GM23338 (cell line): Measurements from ENCODE around the gene AP5Z1. TPM values are rescaled to one million over a fixed set of nuclear protein-coding genes. Genes with fewer than 3 reads are reported as not detected.

Experiments used
- ATAC-seq: fragments of 200-7000 bp; cut with Tn5 transposase; 3 replicates; pipeline ENCODE4 v1.9.1; 2020
- DNase-seq: peaks from one replicate; pipeline ENCODE4 v3.0.0-alpha.2; 2015; ENCODE audit warnings: low spot score
- H2AFZ ChIP-seq: fragments of 200-600 bp; sonication (generic); 2 replicates; pipeline ENCODE4 v1.8.0; 2016; ENCODE audit warnings: antibody characterized with exemption, mild to moderate bottlenecking, moderate library complexity
- H3F3A ChIP-seq: fragments of 200-600 bp; sonication (generic); replicated peaks from 2 replicates; pipeline ENCODE4 v1.8.0; 2017; ENCODE audit warnings: antibody characterized with exemption, mixed run types, low read depth
- H3K27ac ChIP-seq: fragments of 200-600 bp; sonication (generic); 2 replicates; pipeline ENCODE4 v1.6.1; 2016; ENCODE audit warnings: low read depth
- H3K27me3 ChIP-seq: fragments of 200-600 bp; sonication (generic); 2 replicates; pipeline ENCODE4 v1.8.0; 2016; ENCODE audit warnings: mild to moderate bottlenecking, mixed run types, moderate library complexity; ENCODE audit not compliant: insufficient read depth
- H3K36me3 ChIP-seq: fragments of 200-600 bp; sonication (generic); 2 replicates; pipeline ENCODE4 v1.8.0; 2016; ENCODE audit warnings: mild to moderate bottlenecking; ENCODE audit not compliant: insufficient read depth
- H3K4me1 ChIP-seq: fragments of 200-600 bp; sonication (generic); 2 replicates; pipeline ENCODE4 v1.8.0; 2016; ENCODE audit warnings: mild to moderate bottlenecking, moderate library complexity; ENCODE audit not compliant: insufficient read depth
- H3K4me2 ChIP-seq: fragments of 200-600 bp; sonication (generic); 2 replicates; pipeline ENCODE4 v1.7.1; 2017; ENCODE audit warnings: mixed run types
- H3K4me3 ChIP-seq: fragments of 200-600 bp; sonication (generic); 2 replicates; pipeline ENCODE4 v1.6.1; 2016; ENCODE audit warnings: mixed run types
- H3K79me2 ChIP-seq: fragments of 200-600 bp; sonication (generic); replicated peaks from 2 replicates; pipeline ENCODE4 v1.8.0; 2017; ENCODE audit warnings: mild to moderate bottlenecking; ENCODE audit not compliant: insufficient read depth
- H3K9me2 ChIP-seq: fragments of 200-600 bp; sonication (generic); 2 replicates; pipeline ENCODE4 v1.8.0; 2017; ENCODE audit not compliant: insufficient read depth
- H4K20me1 ChIP-seq: fragments of 200-600 bp; sonication (generic); replicated peaks from 2 replicates; pipeline ENCODE4 v1.8.0; 2017; ENCODE audit warnings: mild to moderate bottlenecking; ENCODE audit not compliant: insufficient read depth
- H3K27ac Mint-ChIP-seq: 2 replicates; pipeline ENCODE4 v1.8.0; 2020; ENCODE audit warnings: inconsistent platforms, mild to moderate bottlenecking, moderate library complexity, mixed read lengths
- H3K27me3 Mint-ChIP-seq: 3 replicates; pipeline ENCODE4 v1.8.0; 2022; ENCODE audit warnings: low read depth, mild to moderate bottlenecking, moderate library complexity, mixed read lengths, inconsistent platforms; ENCODE audit not compliant: insufficient read depth, poor library complexity
- H3K36me3 Mint-ChIP-seq: 3 replicates; pipeline ENCODE4 v1.8.0; 2021; ENCODE audit warnings: low read depth, mild to moderate bottlenecking, inconsistent platforms, moderate library complexity, mixed read lengths
- H3K4me1 Mint-ChIP-seq: 3 replicates; pipeline ENCODE4 v1.8.0; 2020; ENCODE audit warnings: mild to moderate bottlenecking, inconsistent platforms, mixed read lengths
- H3K4me3 Mint-ChIP-seq: 3 replicates; pipeline ENCODE4 v1.8.0; 2021; ENCODE audit warnings: moderate library complexity, mild to moderate bottlenecking, inconsistent platforms, mixed read lengths
- H3K9me3 Mint-ChIP-seq: 3 replicates; pipeline ENCODE4 v1.8.0; 2020; ENCODE audit warnings: moderate library complexity, mild to moderate bottlenecking, inconsistent platforms, mixed read lengths
- ETS1 ChIP-seq: IDR thresholded peaks from 2 replicates; pipeline ENCODE4 v1.6.1; 2016; ENCODE audit warnings: antibody characterized with exemption
- EZH2 ChIP-seq: fragments of 200-600 bp; sonication (generic); IDR thresholded peaks from one replicate; pipeline ENCODE4 v1.8.0; 2017; ENCODE audit warnings: antibody characterized with exemption, mild to moderate bottlenecking, low read depth; ENCODE audit not compliant: unreplicated experiment
- EZH2phosphoT487 ChIP-seq: fragments of 200-600 bp; sonication (generic); IDR thresholded peaks from one replicate; pipeline ENCODE4 v1.8.1; 2018; ENCODE audit warnings: antibody characterized with exemption; ENCODE audit not compliant: unreplicated experiment
- NANOG ChIP-seq: IDR thresholded peaks from 2 replicates; pipeline ENCODE4 v1.6.1; 2016; ENCODE audit warnings: antibody characterized with exemption, borderline replicate concordance
- ZNF331 ChIP-seq: fragments of 250-450 bp; sonication (Bioruptor Pico); IDR thresholded peaks from 2 replicates; pipeline ENCODE4 v1.5.0; 2020; ENCODE audit warnings: low read depth, mild to moderate bottlenecking, moderate library complexity
- polyA plus RNA-seq: library from polyadenylated mRNA; unstranded; fragments of >200 nt; fragmentation: Nextera tagmentation; extraction: Ambion mirVana; gene quantifications from 2 replicates; pipeline ENCODE4 v1.2.1, GENCODE V29; 2016
- total RNA-seq: library from RNA; depleted of rRNA; stranded (reverse); fragments of >200 nt; shearing (Covaris generic); gene quantifications from 2 replicates; pipeline ENCODE4 v1.2.3, GENCODE V29; 2014
- TF ChIP-seq, protein P1 (sequence below), 2 experiments: fragments of 200-600 bp in 1 of 2; sonication (generic) in 1 of 2; conservative IDR thresholded peaks; 2 replicates each; pipeline versions ENCODE4 v1.5.1 to v1.6.1; 2016 to 2017; ENCODE audit warnings: antibody characterized with exemption in 2 of 2, low read depth in 2 of 2, mild to moderate bottlenecking in 2 of 2, moderate library complexity in 1 of 2

Gene AP5Z1
- total and polyA plus RNA-seq, 2 experiments from 2014 or later: 16.3 to 31.2 TPM

DNA sequence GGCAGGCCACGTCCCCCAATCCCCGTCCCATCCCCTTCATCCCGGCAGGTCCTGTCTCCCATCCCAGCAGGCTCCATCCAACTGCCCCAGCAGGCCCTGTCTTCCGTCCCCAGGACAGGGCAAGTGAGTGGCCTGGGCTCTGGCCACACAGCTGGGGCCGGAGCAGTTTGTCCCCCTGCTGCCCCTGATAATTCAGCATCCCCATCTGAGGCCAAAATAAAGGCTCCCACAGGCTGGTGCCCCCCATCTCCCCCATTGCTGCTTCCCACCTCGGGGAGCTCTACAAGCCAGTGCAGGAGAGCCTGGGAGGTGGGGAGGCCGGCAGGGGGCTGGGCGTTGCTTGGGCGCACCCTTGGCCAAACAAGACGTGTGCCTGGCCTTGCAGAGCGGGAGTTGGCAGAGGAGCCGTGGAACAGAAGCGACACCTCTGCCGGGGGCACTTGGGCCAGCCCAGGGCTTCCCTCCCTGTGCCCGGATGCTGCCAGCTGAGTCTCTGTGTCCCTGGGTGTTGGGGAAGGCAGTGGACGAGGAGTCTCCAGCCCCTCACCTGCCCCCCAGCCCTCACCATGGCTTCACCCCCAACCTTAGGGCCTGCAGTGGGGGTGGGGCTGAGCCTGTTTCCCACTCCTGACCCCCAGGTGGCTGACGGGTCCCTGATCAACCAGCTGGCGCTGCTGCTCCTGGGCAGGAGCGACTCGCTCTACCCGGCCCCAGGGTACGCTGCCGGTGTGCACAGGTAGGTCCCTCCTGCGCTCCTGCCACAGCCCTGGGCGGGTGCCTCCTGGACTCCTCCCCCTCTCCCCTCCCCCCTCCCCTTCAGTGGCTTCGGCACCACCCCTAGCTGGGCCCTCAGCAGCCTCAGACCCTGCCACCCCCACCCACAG lies 14.0 kb downstream of the AP5Z1 start (continued):
- TF ChIP-seq ZNF331: no peak
- TF ChIP-seq ETS1: no peak
- TF ChIP-seq, protein P1, sequence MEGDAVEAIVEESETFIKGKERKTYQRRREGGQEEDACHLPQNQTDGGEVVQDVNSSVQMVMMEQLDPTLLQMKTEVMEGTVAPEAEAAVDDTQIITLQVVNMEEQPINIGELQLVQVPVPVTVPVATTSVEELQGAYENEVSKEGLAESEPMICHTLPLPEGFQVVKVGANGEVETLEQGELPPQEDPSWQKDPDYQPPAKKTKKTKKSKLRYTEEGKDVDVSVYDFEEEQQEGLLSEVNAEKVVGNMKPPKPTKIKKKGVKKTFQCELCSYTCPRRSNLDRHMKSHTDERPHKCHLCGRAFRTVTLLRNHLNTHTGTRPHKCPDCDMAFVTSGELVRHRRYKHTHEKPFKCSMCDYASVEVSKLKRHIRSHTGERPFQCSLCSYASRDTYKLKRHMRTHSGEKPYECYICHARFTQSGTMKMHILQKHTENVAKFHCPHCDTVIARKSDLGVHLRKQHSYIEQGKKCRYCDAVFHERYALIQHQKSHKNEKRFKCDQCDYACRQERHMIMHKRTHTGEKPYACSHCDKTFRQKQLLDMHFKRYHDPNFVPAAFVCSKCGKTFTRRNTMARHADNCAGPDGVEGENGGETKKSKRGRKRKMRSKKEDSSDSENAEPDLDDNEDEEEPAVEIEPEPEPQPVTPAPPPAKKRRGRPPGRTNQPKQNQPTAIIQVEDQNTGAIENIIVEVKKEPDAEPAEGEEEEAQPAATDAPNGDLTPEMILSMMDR (conservative IDR thresholded peaks at IDR 0.05; ENCODE audit: low read depth in 2 of 2): no peak

GRCh38 chr7:4790078-4790465 lies 14.6 kb downstream of the AP5Z1 start:
- H3K27me3 ChIP-seq: no peaks in the 10 kb centered on the region
- no peak overlapping the region for H3K27ac ChIP-seq
- DNase-seq: no peak
- no peak overlapping the region for H2AFZ ChIP-seq
- H3K4me3 Mint-ChIP-seq: no peak overlapping the region
- peaks cover 11% of the 10 kb centered on the region for H3K27me3 Mint-ChIP-seq
- no peaks in the 10 kb centered on the region for H4K20me1 ChIP-seq
- H3K9me2 ChIP-seq: no peaks in the 10 kb centered on the region
- no peak overlapping the region for H3K4me2 ChIP-seq
- peaks cover 14% of the 10 kb centered on the region for H3K36me3 Mint-ChIP-seq
- H3K79me2 ChIP-seq: no peaks in the 10 kb centered on the region
- peaks cover 13% of the 10 kb centered on the region for H3K4me1 Mint-ChIP-seq
- peaks cover 5% of the 10 kb centered on the region for H3K4me1 ChIP-seq
- no peak overlapping the region for H3K27ac Mint-ChIP-seq
- no peaks in the 10 kb centered on the region; the same call in 1 of the 2 replicates for H3K36me3 ChIP-seq
- no peak for ATAC-seq
- H3K9me3 Mint-ChIP-seq: no peaks in the 10 kb centered on the region
- H3K4me3 ChIP-seq: no peak overlapping the region
- H3F3A ChIP-seq: no peaks in the 10 kb centered on the region
- TF ChIP-seq ETS1 (no peak), NANOG (no peak), EZH2 (no peak), ZNF331 (no peak)

GRCh38 chr7:4790516-4790991 lies 15.1 kb downstream of the AP5Z1 start:
- H3K4me3 ChIP-seq: no peak overlapping the region
- Mint-ChIP-seq H3K36me3 (peaks cover 14% of the 10 kb centered on the region), H3K27ac (no peak overlapping the region), H3K4me1 (peaks cover 13% of the 10 kb centered on the region), H3K4me3 (no peak overlapping the region), H3K9me3 (no peaks in the 10 kb centered on the region), H3K27me3 (peaks cover 11% of the 10 kb centered on the region)
- no peak overlapping the region for H3K27ac ChIP-seq
- no peaks in the 10 kb centered on the region for H3K9me2 ChIP-seq
- H3K36me3 ChIP-seq: no peaks in the 10 kb centered on the region; the same call in 1 of the 2 replicates
- no peak overlapping the region for H2AFZ ChIP-seq
- no peaks in the 10 kb centered on the region for H3K79me2 ChIP-seq
- peaks cover 6% of the 10 kb centered on the region for H3K4me1 ChIP-seq
- no peaks in the 10 kb centered on the region for H4K20me1 ChIP-seq
- H3F3A ChIP-seq: no peaks in the 10 kb centered on the region
- no peak overlapping the region for H3K4me2 ChIP-seq
- TF ChIP-seq ZNF331 (no peak), EZH2phosphoT487 (no peak)
- DNase-seq (no peak), ATAC-seq (no peak)
- H3K27me3 ChIP-seq: no peaks in the 10 kb centered on the region
